Lung (tissue), 16 donors: ENCODE data around the gene PCSK4. TPM values are rescaled to one million over a fixed set of nuclear protein-coding genes. Genes with fewer than 3 reads are reported as not detected.
A peak's percentile ranks its signal among the peaks of the same experiment; 100 is the strongest.
"Not testable (repeated sequence)": the region's sequence is repeated elsewhere in the genome, so short reads cannot be mapped to it uniquely, and the experiment has no call there.

Source experiments
- ATAC-seq: fragments of 200-7000 bp; cut with Tn5 transposase; one replicate; pipeline ENCODE4 v1.9.1; 2020; ENCODE audit warnings: moderate number of reproducible peaks; ENCODE audit not compliant: insufficient read depth, low FRiP score
- DNase-seq, 3 donors: peaks; one replicate each; pipeline ENCODE4 v3.0.0-alpha.2; 2013 to 2017
- H3K27ac ChIP-seq, 2 donors: one replicate each; pipeline ENCODE4 v1.5.1; 2013; ENCODE audit warnings: mild to moderate bottlenecking in 2 of 2, moderate library complexity in 2 of 2, control low read depth in 1 of 2, inconsistent platforms in 1 of 2, low read depth in 1 of 2, low read length in 1 of 2
- H3K27me3 ChIP-seq, 3 donors: one replicate each; pipeline ENCODE4 v1.5.1; 2013; ENCODE audit warnings: low read length in 2 of 3; ENCODE audit not compliant: control insufficient read depth in 3 of 3, insufficient read depth in 3 of 3
- H3K36me3 ChIP-seq, 4 donors: one replicate each; pipeline ENCODE4 v1.5.1; 2013; ENCODE audit warnings: low read length in 4 of 4, mild to moderate bottlenecking in 1 of 4, moderate library complexity in 1 of 4; ENCODE audit not compliant: control insufficient read depth in 4 of 4, insufficient read depth in 4 of 4
- H3K4me1 ChIP-seq, 5 donors: one replicate each; pipeline ENCODE4 v1.5.1; 2013; ENCODE audit warnings: low read length in 5 of 5, mild to moderate bottlenecking in 2 of 5, moderate library complexity in 1 of 5; ENCODE audit not compliant: control insufficient read depth in 5 of 5, insufficient read depth in 5 of 5
- H3K4me3 ChIP-seq: one replicate; pipeline ENCODE4 v1.5.1; 2013; ENCODE audit warnings: mild to moderate bottlenecking, control low read depth, moderate library complexity
- H3K9ac ChIP-seq, 2 donors: one replicate each; pipeline ENCODE4 v1.5.1; 2013; ENCODE audit warnings: low read length in 2 of 2, control low read depth in 1 of 2; ENCODE audit not compliant: insufficient read depth in 1 of 2
- H3K9me3 ChIP-seq, 4 donors: one replicate each; pipeline ENCODE4 v1.5.1; 2013; ENCODE audit warnings: low read length in 3 of 4, mild to moderate bottlenecking in 1 of 4, moderate library complexity in 1 of 4; ENCODE audit not compliant: control insufficient read depth in 4 of 4, insufficient read depth in 3 of 4
- CTCF ChIP-seq: IDR thresholded peaks from 2 replicates; pipeline ENCODE4 v1.5.1; 2012; ENCODE audit warnings: mild to moderate bottlenecking; ENCODE audit errors: control extremely low read depth, extremely low read depth
- WGBS, 2 donors: extraction: QIAGEN DNeasy Blood & Tissue Kit; methylation state at CpG; one replicate each; pipeline ENCODE4 v1.1.7; 2013; 5-methylcytosine and 5-hydroxymethylcytosine counted together
- long read RNA-seq, 5 donors: transcript quantifications; one replicate each; lab custom pipeline, GENCODE V29; 2026
- polyA plus RNA-seq, 2 donors: library from polyadenylated mRNA; stranded (reverse); fragments of 200-250 nt; gene quantifications; one replicate each; pipeline ENCODE4 v1.2.1, GENCODE V29; 2013
- total RNA-seq, 2 donors: library from RNA; depleted of rRNA in 1 of 2; stranded (reverse); fragments of >200 nt in 1 of 2; gene quantifications; one replicate each; pipeline ENCODE4 v1.2.1, GENCODE V29; 2014 to 2021
- donor health status: control.
- donor health status: control.
- donor health status: Bipolar disorder and iron deficiency.
- donor health status: healthy.
- donor health status: DM: yes; HTN: yes; CAD: no.

PCSK4 gene
- total RNA-seq: 1 to 10 TPM; 7.1 to 7.9 TPM
- 1 to 10 TPM; 2.3 to 3.7 TPM for polyA plus RNA-seq
- long read RNA-seq, donor 1, partial matches to known transcripts: 0 of 1 reads
- long read RNA-seq, donor 1, other reads (novel, unspliced or antisense): 0 of 1 reads
- long read RNA-seq, donor 2: 0 reads
- long read RNA-seq, donor 3, partial matches to known transcripts: 0 of 1 reads
- long read RNA-seq, donor 3, other reads (novel, unspliced or antisense): 0 of 1 reads
- long read RNA-seq, donor 4: 0 reads
- long read RNA-seq, donor 5, partial matches to known transcripts: 0 of 1 reads
- long read RNA-seq, donor 5, other reads (novel, unspliced or antisense): 0 of 1 reads

- H3K27ac ChIP-seq: peak within 1 kb of the TSS; percentile 55 to 83
- peak; percentile 94 for ATAC-seq
- 0 to 1% methylated on average over 73 to 74 of the region's 74 CpGs for WGBS, 2 donors
Measured at GRCh38 chr19:1490311-1491113, at the start of gene PCSK4. Gene PCSK4, minus strand, starts transcription at chr19:1490350. Its CDS starts 4 bp downstream, at chr19:1490346.

GRCh38 chr19:1539749-1540148 is 49.6 kb upstream of the PCSK4 start:
- DNase-seq, ATAC-seq, H3K4me1 ChIP-seq, H3K9me3 ChIP-seq, H3K9ac ChIP-seq, H3K36me3 ChIP-seq, H3K27me3 ChIP-seq, H3K27ac ChIP-seq, H3K4me3 ChIP-seq: not testable (repeated sequence)
- 88 to 89% methylated on average over 10 to 11 of the region's 11 CpGs for WGBS, 2 donors

More at GRCh38 chr19:1490311-1491113, at the start of gene PCSK4:
- peaks cover 0 to 12% (median 0%) of the 10 kb centered on the region in 3 donors for H3K27me3 ChIP-seq
- no peaks in the 10 kb centered on the region for H3K36me3 ChIP-seq
- peak within 1 kb of the TSS in 1 of 2 donors; percentile 76 for H3K9ac ChIP-seq
- DNase-seq: peak; percentile 100
- TF ChIP-seq CTCF: no peak
- peaks cover 0 to 15% (median 0%) of the 10 kb centered on the region in 5 donors for H3K4me1 ChIP-seq
- peaks cover 0 to 2% (median 0%) of the 10 kb centered on the region in 4 donors for H3K9me3 ChIP-seq
- peak within 1 kb of the TSS; percentile 43 for H3K4me3 ChIP-seq

- WGBS, 2 donors: 19 to 47% methylated on average over 13 to 15 of the region's 15 CpGs
- DNase-seq (peak in 1 of 3 donors; percentile 15), ATAC-seq (no peak)
- peaks cover 0 to 6% (median 0%) of the 10 kb centered on the region in 3 donors for H3K27me3 ChIP-seq
- no peak overlapping the region for H3K27ac ChIP-seq
- H3K9ac ChIP-seq: no peak overlapping the region
- H3K4me1 ChIP-seq: peaks cover 0 to 4% (median 0%) of the 10 kb centered on the region in 5 donors
- no peak for TF ChIP-seq CTCF
- no peak overlapping the region for H3K4me3 ChIP-seq
- peaks cover 0 to 5% (median 0%) of the 10 kb centered on the region in 4 donors for H3K9me3 ChIP-seq
- H3K36me3 ChIP-seq: no peaks in the 10 kb centered on the region
Measured at GRCh38 chr19:1538978-1539377, 48.8 kb upstream of the PCSK4 start.

GRCh38 chr19:1535699-1536098 is 45.5 kb upstream of the PCSK4 start:
- not testable (repeated sequence) for H3K36me3 ChIP-seq, DNase-seq, H3K9ac ChIP-seq, H3K27me3 ChIP-seq, H3K4me1 ChIP-seq, H3K4me3 ChIP-seq, ATAC-seq, H3K27ac ChIP-seq, H3K9me3 ChIP-seq
- WGBS, 2 donors: 91 to 97% methylated on average over 7 of the region's 7 CpGs
